Esophagus muscularis mucosa (tissue), 4 donors: Measurements from ENCODE around the gene ACACA. TPM values are rescaled to one million over a fixed set of nuclear protein-coding genes. Genes with fewer than 3 reads are reported as not detected.

ENCODE experiments used
- DNase-seq: peaks from one replicate; pipeline ENCODE4 v3.0.0-alpha.2; 2017; ENCODE audit errors: extremely low spot score
- H3K27ac ChIP-seq, 4 donors: fragments of 200-600 bp; sonication (generic); replicated peaks in 1 of 4; 1 replicate in 3 of 4; 2 replicates in 1 of 4; pipeline ENCODE4 v1.5.1; 2016 to 2019; ENCODE audit warnings: mild to moderate bottlenecking in 1 of 4
- H3K27me3 ChIP-seq, 4 donors: fragments of 200-600 bp; sonication (generic); one replicate each; pipeline versions ENCODE4 v1.5.1 to v1.6.0; 2016 to 2019
- H3K36me3 ChIP-seq, 4 donors: fragments of 200-600 bp; sonication (generic); one replicate each; pipeline ENCODE4 v1.5.1; 2016 to 2019
- H3K4me1 ChIP-seq, 4 donors: fragments of 200-600 bp; sonication (generic); one replicate each; pipeline ENCODE4 v1.5.1; 2016 to 2019
- H3K4me3 ChIP-seq, 4 donors: fragments of 200-600 bp; sonication (generic); 1 replicate in 2 of 4; 2 replicates in 2 of 4; pipeline ENCODE4 v1.5.1; 2016 to 2019; ENCODE audit warnings: mild to moderate bottlenecking in 4 of 4, moderate library complexity in 1 of 4
- H3K9me3 ChIP-seq, 4 donors: fragments of 200-600 bp; sonication (generic); 1 replicate in 3 of 4; 2 replicates in 1 of 4; pipeline ENCODE4 v1.5.1; 2016 to 2019
- EP300 ChIP-seq: sonication (generic); formaldehyde crosslinking; IDR thresholded peaks from one replicate; pipeline ENCODE4 v1.6.1; 2017; ENCODE audit warnings: antibody characterized with exemption
- POLR2A ChIP-seq: fragments of 450-650 bp; IDR thresholded peaks from one replicate; pipeline ENCODE4 v1.6.1; 2017; ENCODE audit warnings: antibody characterized with exemption, moderate library complexity, mild to moderate bottlenecking, low read depth
- POLR2AphosphoS5 ChIP-seq, 2 donors: sonication (generic); formaldehyde crosslinking; IDR thresholded peaks; one replicate each; pipeline ENCODE4 v1.6.1; 2017; ENCODE audit warnings: antibody characterized with exemption in 2 of 2
- WGBS: methylation state at CpG from one replicate; pipeline ENCODE4 v1.1.5; 2018; 5-methylcytosine and 5-hydroxymethylcytosine counted together
- intact Hi-C: fragments of 100-400 bp; cut with DNase I; formaldehyde crosslinking; loops from one replicate; pipeline ENCODE4 v1.15.1; 2023
- total RNA-seq, 4 donors: library from RNA; depleted of rRNA; stranded (reverse); fragments of >200 nt; gene quantifications; one replicate each; pipeline versions ENCODE4 v1.1.0 to v1.2.1, GENCODE V29; 2016
- TF ChIP-seq, protein P1 (sequence below), 3 experiments: fragments of 200-600 bp in 2 of 3; fragments of 450-650 bp in 1 of 3; sonication (generic) in 2 of 3; IDR thresholded peaks; one replicate each; pipeline ENCODE4 v1.5.1; 2017 to 2019; ENCODE audit warnings: antibody characterized with exemption in 3 of 3, mild to moderate bottlenecking in 2 of 3, moderate library complexity in 1 of 3

The ACACA gene
- total RNA-seq, 4 donors from 2014 or later = 34.0 to 58.0 (median 50.5) TPM

DNA sequence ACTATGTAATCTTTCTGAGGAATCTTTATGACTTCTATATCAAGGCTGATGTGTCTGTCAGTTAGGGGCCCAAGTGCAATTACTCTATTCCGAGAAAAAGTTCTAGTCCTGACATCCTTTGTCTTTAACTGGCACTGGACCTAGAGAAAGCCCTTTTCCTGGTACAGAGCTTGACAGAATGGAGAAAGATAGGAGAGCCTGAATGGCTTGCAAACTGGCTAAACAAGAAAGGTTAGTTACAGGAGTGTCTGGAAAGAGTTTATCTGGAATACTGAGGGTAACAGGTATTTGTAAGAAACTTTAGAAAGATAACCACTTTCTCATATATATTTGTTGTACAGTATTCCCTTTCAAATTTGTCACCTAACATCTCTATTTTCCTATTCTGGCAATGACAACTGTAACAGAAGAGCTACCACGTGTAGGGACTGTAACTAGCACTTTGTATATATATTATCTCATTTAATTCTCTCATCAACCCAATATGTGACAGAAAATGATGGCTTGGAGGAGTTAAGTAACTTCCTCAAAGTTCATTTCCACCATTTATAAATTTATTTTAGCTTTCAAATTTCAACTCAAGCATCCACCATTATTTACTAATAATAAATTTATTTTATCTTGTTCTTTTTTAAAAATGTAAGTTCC is 128.3 kb downstream of the ACACA start:
- no peaks in the 10 kb centered on the region for H3K9me3 ChIP-seq
- 92% methylated on average over 2 of the region's 2 CpGs for WGBS
- TF ChIP-seq EP300 = no peak
- TF ChIP-seq POLR2AphosphoS5 (IDR thresholded peaks at IDR 0.05) = no peak
- TF ChIP-seq, protein P1, sequence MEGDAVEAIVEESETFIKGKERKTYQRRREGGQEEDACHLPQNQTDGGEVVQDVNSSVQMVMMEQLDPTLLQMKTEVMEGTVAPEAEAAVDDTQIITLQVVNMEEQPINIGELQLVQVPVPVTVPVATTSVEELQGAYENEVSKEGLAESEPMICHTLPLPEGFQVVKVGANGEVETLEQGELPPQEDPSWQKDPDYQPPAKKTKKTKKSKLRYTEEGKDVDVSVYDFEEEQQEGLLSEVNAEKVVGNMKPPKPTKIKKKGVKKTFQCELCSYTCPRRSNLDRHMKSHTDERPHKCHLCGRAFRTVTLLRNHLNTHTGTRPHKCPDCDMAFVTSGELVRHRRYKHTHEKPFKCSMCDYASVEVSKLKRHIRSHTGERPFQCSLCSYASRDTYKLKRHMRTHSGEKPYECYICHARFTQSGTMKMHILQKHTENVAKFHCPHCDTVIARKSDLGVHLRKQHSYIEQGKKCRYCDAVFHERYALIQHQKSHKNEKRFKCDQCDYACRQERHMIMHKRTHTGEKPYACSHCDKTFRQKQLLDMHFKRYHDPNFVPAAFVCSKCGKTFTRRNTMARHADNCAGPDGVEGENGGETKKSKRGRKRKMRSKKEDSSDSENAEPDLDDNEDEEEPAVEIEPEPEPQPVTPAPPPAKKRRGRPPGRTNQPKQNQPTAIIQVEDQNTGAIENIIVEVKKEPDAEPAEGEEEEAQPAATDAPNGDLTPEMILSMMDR (IDR thresholded peaks at IDR 0.05) = no peak
- no peak for TF ChIP-seq POLR2A
- no peak for DNase-seq
- peaks cover 0 to 52% (median 20%) of the 10 kb centered on the region in 4 donors for H3K36me3 ChIP-seq
- H3K27me3 ChIP-seq = no peaks in the 10 kb centered on the region
- H3K27ac ChIP-seq = no peak overlapping the region
- no peak overlapping the region for H3K4me3 ChIP-seq
- H3K4me1 ChIP-seq = peaks cover 2 to 3% (median 3%) of the 10 kb centered on the region in 4 donors
- intact Hi-C loops = no loop called here

DNA sequence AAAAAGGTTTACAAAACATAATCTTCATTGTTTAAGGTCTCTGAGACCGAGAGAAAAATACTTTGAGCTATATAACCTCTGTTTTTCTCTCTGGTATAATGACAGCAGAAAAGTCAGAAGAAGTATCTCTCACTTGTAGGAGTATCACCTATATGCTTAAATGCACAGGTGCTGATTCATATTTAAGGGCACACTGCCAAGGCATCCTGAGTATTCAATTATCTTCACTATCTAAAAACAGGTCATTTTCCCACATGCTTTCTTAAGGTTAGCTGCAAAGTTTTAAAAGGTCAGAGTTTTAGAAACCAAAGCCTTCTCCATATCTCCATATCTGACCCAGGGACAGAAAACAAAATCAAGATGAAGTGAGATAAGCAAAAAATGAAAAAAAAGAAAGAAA is 130.2 kb downstream of the ACACA start:
- no peak for TF ChIP-seq POLR2AphosphoS5 (IDR thresholded peaks at IDR 0.05)
- no peak for TF ChIP-seq EP300
- no peak for TF ChIP-seq POLR2A
- TF ChIP-seq, protein P1 (IDR thresholded peaks at IDR 0.05) = no peak
- Histone ChIP-seq H3K36me3 (peaks cover 0 to 55% (median 17%) of the 10 kb centered on the region in 4 donors), H3K27ac (no peak overlapping the region), H3K9me3 (no peaks in the 10 kb centered on the region), H3K27me3 (no peaks in the 10 kb centered on the region), H3K4me3 (no peak overlapping the region), H3K4me1 (peaks cover 0 to 3% (median 2%) of the 10 kb centered on the region in 4 donors)
- DNase-seq = no peak
- 4% methylated on average over 1 of the region's 1 CpG for WGBS
- intact Hi-C loops = no loop called here

DNA sequence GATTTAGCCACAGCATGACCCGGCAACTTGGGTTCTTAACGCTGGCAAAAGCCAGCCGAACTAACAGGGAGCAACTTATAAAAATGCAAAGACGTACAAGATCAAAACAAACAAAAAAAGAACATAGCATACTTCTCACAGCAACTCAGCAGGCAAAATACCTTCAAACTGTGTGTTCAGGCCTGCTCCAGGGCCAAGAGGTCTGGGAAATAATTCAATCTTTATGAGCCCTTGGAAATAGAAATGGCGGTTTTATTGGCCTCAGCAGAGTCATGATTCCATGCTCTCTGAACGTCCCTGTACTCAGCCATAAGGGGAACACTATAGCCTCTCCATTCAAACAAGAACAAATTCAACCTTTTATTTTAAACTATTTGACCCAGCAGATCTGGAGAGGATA is 132.2 kb downstream of the ACACA start:
- intact Hi-C loops = no loop called here
- peaks cover 0 to 3% (median 2%) of the 10 kb centered on the region in 4 donors for H3K4me1 ChIP-seq
- no peaks in the 10 kb centered on the region for H3K27me3 ChIP-seq
- TF ChIP-seq, protein P1 (IDR thresholded peaks at IDR 0.05) = no peak
- no peak for TF ChIP-seq POLR2AphosphoS5 (IDR thresholded peaks at IDR 0.05)
- TF ChIP-seq POLR2A = no peak
- TF ChIP-seq EP300 = no peak
- H3K9me3 ChIP-seq = no peaks in the 10 kb centered on the region
- peaks cover 6 to 66% (median 21%) of the 10 kb centered on the region in 4 donors for H3K36me3 ChIP-seq
- no peak for DNase-seq
- H3K4me3 ChIP-seq = no peak overlapping the region
- H3K27ac ChIP-seq = no peak overlapping the region
- 87% methylated on average over 6 of the region's 6 CpGs for WGBS

DNA sequence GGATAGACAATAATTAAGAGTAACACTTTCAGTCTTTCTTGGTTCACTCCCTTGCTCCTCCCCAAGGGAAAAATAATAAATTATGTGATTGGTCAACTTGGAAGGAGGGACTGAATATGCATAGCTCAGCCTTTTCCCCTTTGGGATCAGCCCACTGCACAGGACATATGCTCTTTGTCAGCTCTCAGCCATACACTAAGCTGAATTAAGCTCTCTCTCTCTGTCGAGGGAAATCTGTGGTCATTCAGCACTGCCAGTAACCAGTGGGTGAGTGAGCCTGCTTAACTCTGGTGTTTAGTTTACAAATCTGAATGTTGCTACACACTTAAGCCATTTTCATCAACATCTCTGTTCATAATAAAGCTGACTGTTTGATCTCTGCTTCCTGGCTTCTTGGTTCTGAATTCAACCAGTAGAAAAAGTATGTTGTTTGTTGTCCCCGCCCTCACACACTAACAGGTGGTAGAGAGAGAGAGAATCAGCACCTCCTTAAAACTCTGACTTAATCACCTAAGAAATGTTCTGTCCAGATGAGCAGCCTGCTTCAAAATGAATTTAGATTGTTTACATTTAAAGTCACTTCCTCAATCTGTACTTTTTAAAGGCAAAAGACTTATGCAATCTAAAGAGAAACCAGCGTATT is 133.1 kb downstream of the ACACA start:
- Histone ChIP-seq H3K27me3 (no peaks in the 10 kb centered on the region), H3K36me3 (peaks cover 9 to 71% (median 24%) of the 10 kb centered on the region in 4 donors), H3K4me3 (no peak overlapping the region), H3K9me3 (no peaks in the 10 kb centered on the region), H3K27ac (no peak overlapping the region), H3K4me1 (peaks cover 0 to 3% (median 2%) of the 10 kb centered on the region in 4 donors)
- WGBS = 60% methylated on average over 3 of the region's 3 CpGs
- no peak for TF ChIP-seq POLR2A
- TF ChIP-seq, protein P1 (IDR thresholded peaks at IDR 0.05) = no peak
- no peak for TF ChIP-seq EP300
- TF ChIP-seq POLR2AphosphoS5 (IDR thresholded peaks at IDR 0.05) = no peak
- intact Hi-C loops = no loop called here
- no peak for DNase-seq
